Breast epithelium (tissue), 4 donors: ENCODE data around the gene C1orf21. TPM values are rescaled to one million over a fixed set of nuclear protein-coding genes. Genes with fewer than 3 reads are reported as not detected.
"Not testable (repeated sequence)": the region's sequence is repeated elsewhere in the genome, so short reads cannot be mapped to it uniquely, and the experiment has no call there.

Experiments used
- DNase-seq, 2 donors: peaks; one replicate each; pipeline ENCODE4 v3.0.0-alpha.2; 2019; ENCODE audit warnings: low spot score in 2 of 2
- H3K27ac ChIP-seq, 2 donors: fragments of 200-600 bp; sonication (generic) in 1 of 2; one replicate each; pipeline ENCODE4 v1.5.1; 2016 to 2019; ENCODE audit warnings: mild to moderate bottlenecking in 1 of 2
- H3K27me3 ChIP-seq, 2 donors: fragments of 200-600 bp; sonication (generic) in 1 of 2; one replicate each; pipeline versions ENCODE4 v1.5.1 to v1.6.0; 2017 to 2019; ENCODE audit warnings: control low read depth in 1 of 2, mild to moderate bottlenecking in 1 of 2
- H3K36me3 ChIP-seq: fragments of 200-600 bp; one replicate; pipeline ENCODE4 v1.5.1; 2019
- H3K4me1 ChIP-seq, 2 donors: fragments of 200-600 bp; sonication (generic); one replicate each; pipeline ENCODE4 v1.5.1; 2016 to 2019; ENCODE audit warnings: control low read depth in 1 of 2
- H3K4me3 ChIP-seq, 3 donors: fragments of 200-600 bp; sonication (generic); 1 replicate in 2 of 3; 2 replicates in 1 of 3; pipeline ENCODE4 v1.5.1; 2016 to 2019; ENCODE audit warnings: mild to moderate bottlenecking in 3 of 3, moderate library complexity in 2 of 3
- H3K9me3 ChIP-seq, 2 donors: fragments of 200-600 bp; sonication (generic) in 1 of 2; one replicate each; pipeline ENCODE4 v1.5.1; 2016 to 2019; ENCODE audit warnings: control low read depth in 1 of 2
- POLR2A ChIP-seq: fragments of 450-650 bp; IDR thresholded peaks from one replicate; pipeline ENCODE4 v1.6.1; 2016; ENCODE audit warnings: antibody characterized with exemption, mild to moderate bottlenecking, moderate library complexity
- POLR2AphosphoS5 ChIP-seq, 3 donors: sonication (generic); formaldehyde crosslinking; IDR thresholded peaks; one replicate each; pipeline ENCODE4 v1.6.1; 2017; ENCODE audit warnings: antibody characterized with exemption in 3 of 3
- intact Hi-C: fragments of 100-400 bp; cut with DNase I; formaldehyde crosslinking; loops from one replicate; pipeline ENCODE4 v1.15.1; 2023; ENCODE audit warnings: low total_unique reads
- total RNA-seq, 3 donors: library from RNA; depleted of rRNA; stranded (reverse); fragments of >200 nt; gene quantifications; one replicate each; pipeline ENCODE4 v1.1.0, GENCODE V29; 2016
- TF ChIP-seq, protein P1 (sequence below), 3 donors: fragments of 450-650 bp; IDR thresholded peaks; one replicate each; pipeline ENCODE4 v1.5.1; 2016 to 2017; ENCODE audit warnings: antibody characterized with exemption in 3 of 3, mild to moderate bottlenecking in 3 of 3, moderate library complexity in 3 of 3

The C1orf21 gene
- total RNA-seq, 3 donors from 2014 or later = 31.5 to 75.7 (median 54.7) TPM

DNA sequence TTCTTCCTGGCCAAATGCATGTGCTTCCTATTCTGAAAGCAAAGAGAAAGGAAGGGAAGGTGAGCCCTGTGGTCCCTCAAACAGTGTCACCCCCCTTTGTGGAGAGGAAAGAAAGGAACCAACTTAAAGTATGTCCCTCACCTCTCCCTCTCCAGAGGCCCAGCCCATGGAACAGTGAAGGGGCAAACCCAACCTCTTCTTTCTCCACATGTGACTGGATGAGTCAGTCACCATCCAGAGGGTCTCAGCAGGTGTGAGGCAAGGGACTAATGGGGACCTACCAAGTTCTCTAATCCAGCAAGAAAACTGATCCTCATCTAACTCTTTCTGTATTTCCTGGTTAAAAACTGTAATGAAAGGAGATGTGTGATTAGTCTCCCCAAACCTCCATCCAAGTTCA is 222.2 kb downstream of the C1orf21 start:
- intact Hi-C loops = no loop called here

DNA sequence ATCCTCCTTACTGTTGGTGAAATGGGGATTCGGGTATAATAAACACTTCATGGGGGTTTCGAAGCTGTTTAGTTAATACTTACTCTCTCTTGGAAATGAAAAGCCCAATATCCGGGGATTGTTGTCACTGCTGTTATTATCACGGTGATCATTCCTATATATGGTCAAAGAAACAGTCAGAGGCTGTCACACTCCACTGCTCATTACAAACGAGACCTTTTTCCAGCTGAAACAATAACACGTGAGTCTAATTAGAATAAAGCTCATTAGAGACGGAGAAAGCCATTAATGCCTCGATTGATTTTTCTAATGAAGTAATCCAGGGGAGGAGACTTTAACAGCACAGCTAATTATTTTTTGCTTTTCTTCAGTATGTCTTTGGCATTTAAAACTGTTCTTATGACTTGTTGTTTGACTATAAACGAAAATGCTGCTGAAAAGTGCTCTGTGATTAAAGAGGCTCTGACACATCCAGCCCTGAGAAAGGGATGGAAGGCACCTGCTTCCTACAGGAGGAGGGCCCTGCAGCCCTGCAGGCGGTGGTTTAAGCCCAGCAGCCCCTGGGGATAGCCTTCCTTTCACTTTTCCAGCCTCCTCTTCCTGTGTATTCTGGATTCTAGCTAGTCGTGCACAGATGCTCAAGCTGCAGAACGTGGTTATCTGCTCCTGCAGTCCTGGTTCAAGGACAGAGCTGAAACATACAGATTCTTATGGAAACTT is 224.2 kb downstream of the C1orf21 start:
- Histone ChIP-seq H3K4me3 (no peak overlapping the region), H3K27me3 (no peaks in the 10 kb centered on the region), H3K4me1 (no peaks in the 10 kb centered on the region), H3K36me3 (no peaks in the 10 kb centered on the region), H3K27ac (peak overlapping the region; percentile 3 to 66), H3K9me3 (no peaks in the 10 kb centered on the region)
- DNase-seq = no peak
- TF ChIP-seq POLR2AphosphoS5 (IDR thresholded peaks at IDR 0.05) (no peak), POLR2A (no peak)
- TF ChIP-seq, protein P1, sequence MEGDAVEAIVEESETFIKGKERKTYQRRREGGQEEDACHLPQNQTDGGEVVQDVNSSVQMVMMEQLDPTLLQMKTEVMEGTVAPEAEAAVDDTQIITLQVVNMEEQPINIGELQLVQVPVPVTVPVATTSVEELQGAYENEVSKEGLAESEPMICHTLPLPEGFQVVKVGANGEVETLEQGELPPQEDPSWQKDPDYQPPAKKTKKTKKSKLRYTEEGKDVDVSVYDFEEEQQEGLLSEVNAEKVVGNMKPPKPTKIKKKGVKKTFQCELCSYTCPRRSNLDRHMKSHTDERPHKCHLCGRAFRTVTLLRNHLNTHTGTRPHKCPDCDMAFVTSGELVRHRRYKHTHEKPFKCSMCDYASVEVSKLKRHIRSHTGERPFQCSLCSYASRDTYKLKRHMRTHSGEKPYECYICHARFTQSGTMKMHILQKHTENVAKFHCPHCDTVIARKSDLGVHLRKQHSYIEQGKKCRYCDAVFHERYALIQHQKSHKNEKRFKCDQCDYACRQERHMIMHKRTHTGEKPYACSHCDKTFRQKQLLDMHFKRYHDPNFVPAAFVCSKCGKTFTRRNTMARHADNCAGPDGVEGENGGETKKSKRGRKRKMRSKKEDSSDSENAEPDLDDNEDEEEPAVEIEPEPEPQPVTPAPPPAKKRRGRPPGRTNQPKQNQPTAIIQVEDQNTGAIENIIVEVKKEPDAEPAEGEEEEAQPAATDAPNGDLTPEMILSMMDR (IDR thresholded peaks at IDR 0.05) = no peak
- intact Hi-C loops = no loop called here

More for the DNA sequence above, 222.2 kb downstream of the C1orf21 start:
- H3K4me1 ChIP-seq = no peaks in the 10 kb centered on the region
- no peaks in the 10 kb centered on the region for H3K36me3 ChIP-seq
- H3K4me3 ChIP-seq = no peak overlapping the region
- TF ChIP-seq POLR2A (no peak), POLR2AphosphoS5 (IDR thresholded peaks at IDR 0.05) (no peak)
- TF ChIP-seq, protein P1 (IDR thresholded peaks at IDR 0.05) = no peak
- no peaks in the 10 kb centered on the region for H3K27me3 ChIP-seq
- no peaks in the 10 kb centered on the region for H3K9me3 ChIP-seq
- peak overlapping the region; percentile 40 to 45 for H3K27ac ChIP-seq
- no peak for DNase-seq

DNA sequence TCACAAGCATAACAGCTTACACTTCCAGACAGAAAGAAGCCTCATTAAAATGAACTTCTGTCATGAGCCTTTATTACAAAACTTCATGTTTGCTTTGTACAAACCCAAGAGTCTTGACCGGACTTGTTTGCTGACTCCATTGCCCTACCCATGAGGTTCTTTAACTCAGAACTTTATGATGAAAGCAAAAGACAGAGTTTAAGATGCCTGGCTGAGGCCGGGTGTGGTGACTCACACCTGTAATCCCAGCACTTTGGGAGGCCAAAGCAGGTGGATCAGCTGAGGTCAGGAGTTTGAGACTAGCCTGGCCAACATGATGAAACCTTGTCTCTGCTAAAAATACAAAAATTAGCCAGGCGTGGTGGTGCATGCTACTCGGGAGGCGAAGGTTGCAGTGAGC is 225.4 kb downstream of the C1orf21 start:
- H3K4me1 ChIP-seq, H3K9me3 ChIP-seq, H3K36me3 ChIP-seq, intact Hi-C loops, H3K27ac ChIP-seq, H3K4me3 ChIP-seq, H3K27me3 ChIP-seq, DNase-seq: not testable (repeated sequence)

DNA sequence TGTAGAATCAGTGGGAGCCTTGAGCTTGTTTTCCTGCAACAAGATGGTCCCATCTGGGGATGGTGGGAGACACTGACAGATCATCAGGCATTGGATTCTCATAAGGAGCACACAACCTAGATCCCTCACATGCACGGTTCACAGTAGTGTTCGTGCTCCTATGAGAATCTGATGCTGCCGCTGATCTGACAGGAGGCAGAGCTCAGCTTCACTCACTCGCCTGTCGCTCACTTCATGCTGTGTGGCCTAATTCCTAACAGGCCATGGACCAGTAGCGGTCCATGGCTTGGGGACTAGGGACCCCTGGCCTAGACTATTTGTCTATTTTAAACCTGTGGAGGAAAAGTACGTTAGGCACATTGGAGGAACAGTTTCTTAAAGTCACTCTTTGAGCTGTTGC is 227.8 kb downstream of the C1orf21 start:
- H3K27ac ChIP-seq = no peak overlapping the region
- no peaks in the 10 kb centered on the region for H3K36me3 ChIP-seq

DNA sequence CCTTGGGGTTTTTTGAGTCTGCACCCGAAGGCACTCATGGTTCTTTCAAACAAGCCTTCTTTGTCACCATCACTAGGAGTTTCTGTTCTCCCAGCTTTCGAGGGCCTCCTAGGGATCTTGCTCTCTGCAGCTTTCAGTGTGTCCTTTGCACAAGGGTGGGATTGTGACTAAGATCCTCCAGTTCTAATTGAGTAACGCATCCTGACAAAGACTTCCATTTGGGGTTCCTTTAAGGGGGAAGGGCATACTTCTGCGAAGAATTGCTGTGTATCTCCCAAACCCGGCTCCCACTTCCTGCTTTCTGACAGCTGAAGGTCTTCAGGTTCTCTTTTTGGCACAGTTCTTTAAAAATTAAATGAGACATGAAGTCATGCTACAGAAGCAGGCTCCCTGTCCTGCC is 228.5 kb downstream of the C1orf21 start:
- Histone ChIP-seq H3K4me3 (no peak overlapping the region), H3K36me3 (no peaks in the 10 kb centered on the region), H3K9me3 (no peaks in the 10 kb centered on the region), H3K27me3 (no peaks in the 10 kb centered on the region), H3K27ac (no peak overlapping the region), H3K4me1 (no peaks in the 10 kb centered on the region)
- DNase-seq = no peak
- TF ChIP-seq POLR2AphosphoS5 (IDR thresholded peaks at IDR 0.05) = no peak
- TF ChIP-seq POLR2A = no peak
- TF ChIP-seq, protein P1 (IDR thresholded peaks at IDR 0.05) = no peak
- intact Hi-C loops = no loop called here

More for the DNA sequence above, 227.8 kb downstream of the C1orf21 start:
- no peak for TF ChIP-seq POLR2A
- TF ChIP-seq, protein P1 (IDR thresholded peaks at IDR 0.05) = no peak
- no peak for TF ChIP-seq POLR2AphosphoS5 (IDR thresholded peaks at IDR 0.05)
- H3K9me3 ChIP-seq = no peaks in the 10 kb centered on the region
- H3K27me3 ChIP-seq = no peaks in the 10 kb centered on the region
- H3K4me1 ChIP-seq = no peaks in the 10 kb centered on the region
- no peak overlapping the region for H3K4me3 ChIP-seq
- intact Hi-C loops = loop anchor here (1.0 kb wide), 1 partner anchor 19 kb away; no protein-coding TSS in a partner anchor
- DNase-seq = no peak
